Stimulated activated naive CD4-positive, alpha-beta T cell treated with Interleukin-2 at 50 U/mL for 16 hours (primary cell): ENCODE measurements around the gene NUP93.
"Not testable (repeated sequence)": the region's sequence is repeated elsewhere in the genome, so short reads cannot be mapped to it uniquely, and the experiment has no call there.

Source experiments
- DNase-seq: peaks from one replicate; lab custom pipeline; 2025; lab: John Stamatoyannopoulos, UW

The NUP93 gene

DNA sequence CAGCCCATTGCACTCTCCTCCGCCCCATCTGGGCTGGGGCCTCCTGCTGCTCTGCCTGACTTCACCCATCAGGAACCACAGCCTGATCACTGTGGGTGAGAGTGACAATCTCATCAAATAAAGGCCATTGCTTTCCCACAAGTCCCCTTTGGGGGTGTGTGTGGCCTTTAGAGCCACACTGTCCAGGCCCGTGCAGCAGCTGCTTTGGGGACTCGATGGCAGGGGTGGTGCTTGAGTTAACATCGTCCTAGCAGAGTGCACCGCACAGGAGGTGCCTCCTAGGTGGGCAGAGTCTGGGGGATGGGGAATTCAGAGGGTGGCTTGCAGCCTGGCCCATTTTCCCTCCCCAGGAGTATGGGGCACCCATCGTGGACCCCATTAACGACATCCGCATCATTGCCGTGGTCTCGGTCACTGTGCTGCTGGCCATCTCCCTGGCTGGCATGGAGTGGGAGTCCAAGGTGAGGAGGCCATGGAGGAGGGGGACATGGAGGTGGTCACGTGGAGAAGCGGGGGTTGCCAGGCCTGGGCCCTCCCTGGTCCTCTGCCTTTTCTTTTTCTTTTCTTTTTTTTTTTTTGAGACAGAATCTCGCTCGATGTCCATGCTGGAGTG is 140.5 kb downstream of the NUP93 start:
- DNase-seq: no peak

DNA sequence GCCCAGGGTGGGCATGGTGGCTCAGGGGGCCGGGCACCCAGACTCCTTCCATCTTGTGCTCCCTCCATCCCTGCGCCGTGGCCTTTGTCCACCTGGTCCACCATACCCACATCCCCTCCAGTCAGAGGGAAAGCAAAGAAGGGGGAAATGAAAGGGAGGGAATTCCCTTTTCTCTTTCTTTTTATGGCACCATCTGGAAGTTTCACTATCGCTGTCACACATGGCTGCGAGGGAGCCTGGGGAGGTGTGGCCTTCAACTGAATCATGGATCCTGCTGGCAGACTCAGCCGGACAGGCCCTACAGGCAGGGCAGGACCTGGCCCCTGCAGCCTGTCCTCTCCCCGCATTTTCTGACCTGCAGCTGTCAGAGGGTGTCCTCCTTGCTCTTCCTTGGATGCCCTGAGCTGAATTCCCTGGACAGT is 141.3 kb downstream of the NUP93 start:
- no peak for DNase-seq

DNA sequence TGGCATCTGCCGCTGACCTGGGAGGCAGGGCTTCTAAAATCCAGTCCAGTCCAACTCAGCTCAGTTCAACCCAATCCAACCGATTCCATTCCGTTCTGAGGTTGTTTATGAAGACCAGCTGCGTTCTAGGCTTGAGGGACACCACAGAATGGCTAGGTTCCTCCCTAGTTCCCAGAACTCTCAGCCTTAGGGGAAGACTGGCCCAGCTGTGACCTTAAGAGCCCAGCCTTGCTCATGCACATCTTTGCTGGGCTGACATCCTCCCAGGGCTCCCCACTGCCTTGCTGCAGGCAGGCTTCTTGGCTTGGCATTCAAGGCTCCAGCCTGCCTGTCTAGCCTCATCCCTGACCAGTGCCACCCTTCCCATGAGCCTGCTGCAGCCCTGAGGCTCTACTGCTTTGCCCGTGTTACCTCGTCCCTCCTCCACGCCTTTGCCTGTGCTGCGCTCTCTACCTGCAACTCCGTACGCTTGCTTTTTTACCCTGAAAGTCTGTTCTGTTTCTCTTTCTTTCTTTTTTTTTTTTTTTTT is 143.0 kb downstream of the NUP93 start:
- no peak for DNase-seq

DNA sequence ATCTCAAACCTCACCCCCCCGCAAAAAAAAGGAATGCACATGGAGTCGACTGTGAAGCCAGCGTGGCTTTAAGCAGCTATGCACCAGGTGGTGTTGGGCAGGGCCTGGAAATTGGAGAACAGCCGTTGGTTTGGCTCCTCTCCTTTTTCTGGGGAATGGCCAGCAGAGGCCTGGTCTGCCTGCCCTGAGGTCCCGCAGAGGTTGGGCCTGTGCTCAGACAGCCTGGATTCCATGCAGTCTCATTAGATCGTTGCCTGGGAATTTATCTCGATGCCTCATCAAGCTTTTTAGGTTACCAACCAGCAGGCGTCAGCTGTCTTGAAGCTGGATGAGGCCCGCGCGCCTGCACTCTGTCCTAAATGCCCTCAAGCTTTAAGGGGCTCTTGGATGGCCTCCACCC is 144.9 kb downstream of the NUP93 start:
- DNase-seq: no peak

DNA sequence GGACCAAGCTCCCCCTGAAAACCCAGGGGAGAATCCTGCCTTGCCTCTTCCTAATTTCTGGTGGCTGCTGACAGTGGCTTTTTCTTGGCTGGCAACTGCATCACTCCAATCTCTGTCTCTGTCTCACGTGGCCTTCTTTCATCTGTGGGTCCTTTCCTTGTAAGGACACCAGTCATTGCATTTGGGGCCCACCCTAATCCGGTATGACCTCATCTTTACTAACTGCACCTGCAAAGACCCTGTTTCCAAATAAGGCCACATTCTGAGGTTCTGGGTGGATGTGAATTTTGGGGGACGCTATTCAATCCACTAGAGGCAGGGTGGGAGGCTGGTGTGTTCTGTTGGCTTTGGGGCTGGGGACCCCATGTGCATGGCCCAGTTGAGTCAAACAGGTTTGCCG is 146.1 kb downstream of the NUP93 start:
- no peak for DNase-seq

DNA sequence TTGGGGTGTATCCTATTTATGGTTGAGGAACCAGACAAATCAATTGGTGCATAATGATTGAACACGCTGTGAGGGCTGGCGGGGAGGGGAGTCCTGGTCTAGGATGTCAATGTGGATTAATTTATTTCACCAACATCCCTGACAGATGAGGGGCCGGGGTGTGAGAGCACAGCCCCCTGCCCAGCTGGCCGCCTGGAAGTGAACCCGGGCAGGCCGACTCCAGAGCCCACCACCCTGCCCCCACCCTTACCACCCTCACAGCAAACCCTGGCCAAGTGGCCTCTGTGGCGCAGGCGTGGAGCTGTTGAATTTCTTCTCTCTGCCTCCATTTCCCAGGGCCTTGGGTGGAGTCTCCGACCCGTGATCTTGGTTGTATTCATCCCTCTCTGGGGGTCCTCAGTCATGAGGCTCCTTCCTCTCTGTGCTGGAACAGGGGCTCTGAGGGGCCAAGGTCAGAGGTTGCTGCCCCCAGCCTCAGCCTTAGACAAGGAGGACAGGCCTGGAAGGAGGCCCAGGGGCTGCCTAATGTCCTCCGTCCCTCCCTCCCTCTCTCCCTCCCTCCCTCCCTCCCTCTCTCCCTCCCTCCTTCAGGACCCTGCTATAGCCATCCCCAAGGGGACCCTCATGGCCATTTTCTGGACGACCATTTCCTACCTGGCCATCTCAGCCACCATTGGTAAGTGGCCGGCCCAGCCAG is 147.7 kb downstream of the NUP93 start:
- DNase-seq: no peak

DNA sequence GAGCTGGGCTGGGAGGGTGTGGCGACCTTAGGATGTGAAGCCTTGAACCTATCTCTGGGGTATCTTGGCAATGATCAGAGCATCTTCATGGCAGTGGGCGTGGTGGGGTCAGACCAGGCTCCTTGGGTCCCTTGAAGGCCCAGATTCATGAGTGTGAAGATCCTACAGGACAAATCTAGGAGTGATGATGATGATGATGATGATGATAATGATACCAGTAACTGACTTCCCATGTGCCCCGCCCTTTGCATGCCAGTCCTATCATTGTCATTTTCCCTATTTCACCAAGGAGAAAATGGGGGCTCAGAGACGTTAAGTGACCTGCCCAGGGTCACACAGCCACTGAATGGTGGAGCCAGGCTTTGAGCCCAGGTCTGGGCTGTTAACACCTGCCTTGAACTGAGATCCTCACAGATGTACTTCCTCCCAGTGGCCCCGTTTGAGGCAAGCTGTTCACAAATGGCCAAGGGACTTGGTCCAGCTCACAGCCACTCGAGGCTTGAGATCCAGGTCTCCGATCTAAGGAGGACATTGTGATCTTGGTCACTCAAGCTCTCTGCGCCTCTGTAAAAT is 148.4 kb downstream of the NUP93 start:
- no peak for DNase-seq

DNA sequence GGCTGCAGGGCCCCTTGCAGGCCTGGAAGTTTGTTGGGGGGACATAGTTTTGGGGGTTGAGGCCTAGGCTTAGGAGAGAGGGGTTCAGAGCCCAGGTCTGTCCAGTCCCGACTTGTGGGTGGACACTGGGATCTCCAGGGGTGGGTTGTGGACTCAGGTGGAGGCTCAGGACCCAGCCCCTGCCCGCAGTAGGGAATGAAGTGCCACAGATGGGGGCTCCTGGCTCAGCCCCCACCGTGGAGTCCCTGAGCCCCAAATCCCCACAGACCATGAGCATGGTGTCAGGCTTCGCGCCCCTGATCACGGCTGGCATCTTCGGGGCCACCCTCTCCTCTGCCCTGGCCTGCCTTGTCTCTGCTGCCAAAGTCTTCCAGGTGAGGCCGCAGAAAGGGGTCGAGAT is 149.3 kb downstream of the NUP93 start:
- DNase-seq: no peak

DNA sequence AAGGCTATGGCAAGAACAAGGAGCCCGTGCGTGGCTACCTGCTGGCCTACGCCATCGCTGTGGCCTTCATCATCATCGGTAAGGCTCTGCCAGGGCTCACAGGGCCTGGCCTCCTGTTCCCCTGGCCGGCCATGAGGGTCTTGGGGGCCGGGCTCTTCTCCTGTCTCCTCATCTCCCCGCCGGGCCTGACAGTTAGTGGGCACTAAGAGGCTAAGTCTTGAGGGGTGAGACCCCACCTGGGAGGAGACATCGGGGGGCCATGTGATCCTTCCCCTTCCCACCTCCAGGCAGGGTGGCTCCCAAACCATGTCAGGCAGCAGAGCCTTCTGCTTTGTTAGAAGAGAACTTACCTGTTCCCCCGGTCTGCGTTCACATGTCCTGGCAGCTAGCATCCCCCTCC is 150.2 kb downstream of the NUP93 start:
- no peak for DNase-seq

DNA sequence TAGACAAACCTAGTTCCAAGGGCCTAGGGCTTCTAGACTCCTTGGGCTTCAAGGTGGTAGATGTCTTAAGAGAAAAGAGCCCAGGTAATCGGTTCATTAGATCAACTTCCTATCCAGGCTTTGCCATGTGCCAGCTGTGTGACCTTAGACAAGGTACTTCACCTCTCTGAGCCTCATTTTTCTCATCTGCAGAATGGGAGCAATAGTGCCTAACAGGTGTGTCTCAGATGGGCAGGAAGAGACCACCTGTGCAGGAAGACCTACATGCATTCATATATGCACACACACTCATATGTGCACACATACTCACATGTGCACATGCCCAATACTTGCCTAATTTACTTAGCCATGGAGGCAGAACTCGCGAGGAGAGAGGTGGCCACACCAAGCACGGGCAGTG is 150.8 kb downstream of the NUP93 start:
- DNase-seq: no peak

DNA sequence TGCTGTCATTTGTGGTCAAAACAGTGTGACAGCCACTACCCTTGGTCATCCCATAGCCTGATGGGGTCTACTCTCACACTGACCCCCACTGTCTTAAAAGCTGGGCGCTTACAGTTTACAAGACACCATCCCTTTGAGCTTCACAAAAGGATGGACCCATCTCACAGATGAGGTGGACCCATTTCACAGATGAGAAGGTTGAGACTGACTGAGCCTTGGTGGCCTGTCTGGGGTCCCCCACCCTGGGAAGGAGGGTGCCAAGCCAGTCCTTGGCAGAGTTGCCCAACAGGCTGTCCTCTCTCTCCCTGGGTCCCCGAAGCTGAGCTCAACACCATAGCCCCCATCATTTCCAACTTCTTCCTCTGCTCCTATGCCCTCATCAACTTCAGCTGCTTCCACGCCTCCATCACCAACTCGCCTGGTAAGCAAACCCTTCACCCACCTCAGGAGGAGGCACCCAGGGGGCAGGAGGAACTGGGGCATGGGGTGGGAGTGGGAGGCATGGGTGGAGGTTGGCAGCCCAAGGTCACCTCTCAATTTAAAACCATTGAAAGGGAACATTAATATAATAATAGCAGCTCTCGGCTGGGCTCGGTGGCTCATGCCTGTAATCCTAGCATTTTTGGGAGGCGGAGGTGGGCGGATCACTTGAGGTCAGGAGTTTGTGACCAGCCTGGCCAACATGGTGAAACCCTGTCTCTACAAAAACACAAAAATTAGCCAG is 152.3 kb downstream of the NUP93 start:
- no peak for DNase-seq

DNA sequence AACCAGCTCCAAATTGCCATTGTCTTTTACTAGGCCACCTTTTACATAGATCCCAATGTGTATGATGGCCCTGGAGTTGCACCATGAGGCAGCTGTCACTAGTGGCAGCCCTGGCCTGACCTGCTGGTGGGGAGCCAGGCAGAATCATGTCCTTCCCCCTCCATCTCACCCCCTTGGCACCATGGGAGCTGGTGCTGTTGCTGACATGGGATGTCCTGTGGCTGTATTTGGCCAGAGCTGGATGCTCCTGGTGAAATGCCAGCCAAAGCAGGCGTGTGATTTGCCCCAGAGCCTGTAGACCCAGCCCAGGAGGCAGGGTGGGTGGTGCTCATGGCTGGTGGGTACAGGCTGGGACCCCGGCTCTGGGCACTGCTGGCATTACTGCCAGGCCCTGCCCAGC is 153.7 kb downstream of the NUP93 start:
- no peak for DNase-seq

DNA sequence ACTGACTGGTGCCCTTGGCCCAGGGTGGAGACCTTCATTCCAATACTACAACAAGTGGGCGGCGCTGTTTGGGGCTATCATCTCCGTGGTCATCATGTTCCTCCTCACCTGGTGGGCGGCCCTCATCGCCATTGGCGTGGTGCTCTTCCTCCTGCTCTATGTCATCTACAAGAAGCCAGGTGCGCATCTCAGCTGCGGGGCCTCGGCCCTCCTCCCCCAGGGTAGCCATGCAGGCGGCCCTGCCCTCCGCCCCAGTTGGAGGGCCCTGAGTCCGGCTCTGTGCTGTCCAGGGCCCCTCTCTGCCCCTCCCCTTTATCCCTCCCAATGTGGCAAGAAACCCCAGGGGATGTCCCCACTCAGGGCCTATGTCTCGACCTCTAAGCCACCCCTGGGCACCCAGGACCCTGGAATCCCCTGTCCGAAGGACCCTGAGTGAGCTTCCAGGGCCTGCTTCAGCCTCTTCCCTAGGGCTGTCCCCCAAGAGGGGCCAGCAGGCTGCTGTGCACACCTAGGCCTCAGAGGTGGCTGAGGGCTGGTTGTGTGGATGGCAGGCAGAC is 154.2 kb downstream of the NUP93 start:
- DNase-seq: no peak

DNA sequence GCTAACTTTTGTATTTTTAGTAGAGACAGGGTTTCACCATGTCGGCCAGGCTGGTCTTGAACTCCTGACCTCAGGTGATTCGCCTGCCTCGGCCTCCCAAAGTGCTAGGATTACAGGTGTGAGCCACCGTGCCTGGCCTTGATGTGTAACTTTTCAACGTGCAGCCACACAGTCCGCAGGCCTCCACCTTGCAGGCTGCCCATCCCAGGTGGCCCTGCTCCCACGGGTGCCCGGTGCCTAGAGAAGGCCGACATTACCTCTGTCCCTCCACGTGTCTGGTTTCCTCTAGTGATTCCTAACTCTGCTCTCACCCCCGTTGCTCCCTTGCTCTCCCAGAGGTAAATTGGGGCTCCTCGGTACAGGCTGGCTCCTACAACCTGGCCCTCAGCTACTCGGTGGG is 155.0 kb downstream of the NUP93 start:
- not testable (repeated sequence) for DNase-seq

DNA sequence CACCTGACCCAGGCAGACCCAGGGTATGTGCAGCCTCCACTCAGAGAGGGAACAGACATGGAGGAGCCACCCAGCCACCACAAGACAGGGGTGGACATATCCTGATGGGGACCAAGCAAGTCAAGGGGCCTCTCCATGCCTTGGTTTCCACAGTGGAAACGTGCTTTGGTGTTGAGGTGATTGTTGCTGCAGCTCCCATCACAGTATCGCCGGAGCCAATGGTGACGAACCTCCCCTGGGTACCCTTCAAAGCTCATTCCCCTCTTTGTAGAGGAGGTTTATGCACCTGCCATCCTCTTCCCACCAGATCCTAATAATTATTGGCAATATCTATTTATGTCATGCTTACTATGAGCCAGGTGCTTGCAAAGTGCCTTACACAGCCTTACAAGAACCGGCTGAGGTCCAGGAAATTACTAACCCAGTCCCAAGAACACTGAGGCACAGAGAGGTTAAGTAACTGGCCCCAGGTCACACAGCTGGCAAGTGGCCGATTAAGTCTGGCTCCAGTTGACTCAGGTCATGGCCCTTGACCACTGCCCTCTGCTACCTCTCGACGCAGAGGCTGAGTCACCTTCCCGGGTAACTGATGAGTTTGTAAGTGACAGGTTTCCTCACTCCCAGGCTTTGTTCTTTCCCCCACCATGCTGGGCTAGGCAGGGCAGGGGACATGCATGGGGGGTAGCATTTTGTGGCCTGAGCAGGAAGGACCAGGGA is 155.7 kb downstream of the NUP93 start:
- DNase-seq: no peak

DNA sequence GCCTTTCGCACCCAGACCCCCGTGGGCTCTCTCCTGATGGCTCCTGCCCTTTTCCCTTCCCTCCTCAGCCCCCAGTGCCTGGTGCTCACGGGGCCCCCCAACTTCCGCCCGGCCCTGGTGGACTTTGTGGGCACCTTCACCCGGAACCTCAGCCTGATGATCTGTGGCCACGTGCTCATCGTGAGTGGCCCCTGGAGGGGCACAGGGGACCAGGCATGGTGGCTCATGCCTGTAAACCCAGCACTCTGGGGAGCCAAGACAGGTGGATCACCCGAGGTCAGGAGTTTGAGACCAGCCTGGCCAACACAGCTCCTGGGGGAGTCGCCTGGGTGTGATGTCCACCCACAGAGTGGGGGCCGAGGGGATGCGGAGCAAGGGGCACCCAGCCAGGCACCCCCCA is 156.4 kb downstream of the NUP93 start:
- no peak for DNase-seq

DNA sequence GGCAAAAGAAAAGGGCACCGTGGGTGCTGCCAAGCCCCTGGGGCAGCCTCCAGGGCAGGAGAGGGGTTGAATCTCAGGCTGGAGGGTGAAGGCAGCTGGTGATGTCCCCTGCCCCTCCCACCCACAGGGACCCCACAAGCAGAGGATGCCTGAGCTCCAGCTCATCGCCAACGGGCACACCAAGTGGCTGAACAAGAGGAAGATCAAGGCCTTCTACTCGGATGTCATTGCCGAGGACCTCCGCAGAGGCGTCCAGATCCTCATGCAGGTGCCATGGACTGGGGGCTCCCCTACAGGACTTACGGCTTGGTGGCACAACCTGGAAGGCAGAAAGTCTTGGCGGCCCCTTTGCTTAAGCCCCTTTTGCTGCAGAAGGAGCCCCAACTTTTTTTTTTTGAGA is 156.9 kb downstream of the NUP93 start:
- no peak for DNase-seq

DNA sequence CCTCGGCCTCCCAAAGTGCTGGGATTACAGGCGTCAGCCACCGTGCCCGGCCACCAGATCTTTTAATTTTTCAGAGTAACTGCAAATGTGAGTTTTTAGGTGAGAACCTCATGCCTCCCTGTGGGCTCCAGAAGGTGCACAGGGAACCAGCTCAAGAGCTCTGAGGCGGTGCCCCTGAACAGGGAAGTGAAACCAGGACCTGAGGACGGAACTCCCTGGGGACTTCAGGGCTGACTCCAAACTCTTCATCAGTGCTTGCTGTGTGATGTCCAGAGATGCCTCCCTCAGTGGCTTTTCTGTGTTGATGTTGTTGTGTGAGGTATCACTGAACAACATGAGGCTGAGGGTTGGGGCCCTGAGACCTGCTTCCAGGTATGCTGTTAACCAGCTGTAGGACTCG is 158.9 kb downstream of the NUP93 start:
- no peak for DNase-seq

DNA sequence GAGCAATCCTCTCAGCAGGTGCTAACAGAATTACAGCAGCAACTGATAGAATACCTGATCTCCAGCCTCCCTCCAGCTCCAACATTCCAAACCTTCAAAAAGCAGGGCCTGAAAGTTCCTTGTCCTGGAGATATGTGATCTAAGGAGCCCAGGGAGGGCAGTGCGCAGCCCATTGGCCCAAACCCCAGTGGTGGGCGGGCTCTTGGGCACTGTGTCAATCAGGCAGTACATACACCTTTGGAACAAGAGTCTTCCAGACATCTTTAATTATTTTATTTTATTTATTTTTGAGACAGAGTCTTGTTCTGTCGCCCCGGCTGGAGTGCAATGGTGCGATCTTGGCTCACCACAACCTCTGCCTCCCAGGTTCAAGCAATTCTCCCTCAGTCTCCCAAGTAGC is 159.3 kb downstream of the NUP93 start:
- no peak for DNase-seq

DNA sequence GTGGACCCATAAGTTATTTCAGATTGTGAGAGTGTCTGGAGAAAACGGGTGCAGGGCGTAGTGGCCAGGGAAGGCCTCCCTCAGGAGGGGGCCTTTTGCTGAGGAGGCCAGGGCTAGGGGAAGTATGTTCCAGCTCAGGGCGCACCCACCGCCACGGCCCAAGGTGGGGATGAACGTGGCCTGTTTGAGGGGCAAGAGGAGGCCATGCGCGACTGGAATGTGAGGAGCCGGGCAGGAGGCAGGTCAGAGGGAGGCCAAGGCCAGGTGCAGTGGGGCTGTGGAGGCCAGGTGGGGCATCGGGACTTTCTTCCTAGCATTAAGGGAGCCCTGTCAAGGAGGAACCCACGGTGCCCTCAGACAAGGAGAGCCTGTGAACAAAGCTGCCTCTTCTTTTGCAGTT is 161.8 kb downstream of the NUP93 start:
- DNase-seq: no peak

DNA sequence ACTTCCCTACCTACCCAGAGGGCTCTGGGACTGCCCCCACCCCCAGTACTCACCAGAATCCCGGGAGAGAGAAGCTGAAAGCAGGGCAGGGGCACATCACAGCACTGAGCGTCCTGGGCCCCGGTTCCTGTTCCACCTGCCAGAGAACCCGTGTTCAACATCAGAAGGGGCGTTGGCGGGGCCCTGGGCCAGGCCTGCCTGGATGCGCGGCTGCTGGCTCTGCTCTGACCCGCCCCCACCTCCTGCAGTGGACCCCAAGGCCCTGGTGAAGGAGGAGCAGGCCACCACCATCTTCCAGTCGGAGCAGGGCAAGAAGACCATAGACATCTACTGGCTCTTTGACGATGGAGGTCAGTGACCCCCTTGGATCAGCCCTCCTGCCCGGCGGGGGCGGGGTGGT is 162.8 kb downstream of the NUP93 start:
- no peak for DNase-seq
